ENCODE data around the gene ROBO3.

ROBO3 gene

GRCh38 chr11:124829986-124830385, 35.2 kb upstream of the ROBO3 start:
- peaks cover 64% of the 10 kb centered on the region for H3K27me3 ChIP-seq

GRCh38 chr11:124830749-124831148, 34.5 kb upstream of the ROBO3 start:
- Histone ChIP-seq H3K36me3 (no peaks in the 10 kb centered on the region), H3K4me3 (ENCODE audit: low read depth in 1 of 2, low read length in 1 of 2) (no peak overlapping the region), H3K27me3 (peaks cover 68% of the 10 kb centered on the region), H3K4me1 (ENCODE audit: control insufficient read depth in 1 of 2, insufficient read depth in 1 of 2, low read depth in 1 of 2, low read length in 1 of 2) (no peaks in the 10 kb centered on the region), H3K9me3 (no peaks in the 10 kb centered on the region), H3K27ac (no peak overlapping the region)
- TF ChIP-seq CTCF (IDR thresholded peaks at IDR 0.05): no peak

More at GRCh38 chr11:124829986-124830385, 35.2 kb upstream of the ROBO3 start:
- Histone ChIP-seq H3K36me3 (no peaks in the 10 kb centered on the region), H3K9me3 (no peaks in the 10 kb centered on the region), H3K4me1 (ENCODE audit: control insufficient read depth in 1 of 2, insufficient read depth in 1 of 2, low read depth in 1 of 2, low read length in 1 of 2) (no peaks in the 10 kb centered on the region), H3K27ac (no peak overlapping the region), H3K4me3 (ENCODE audit: low read depth in 1 of 2, low read length in 1 of 2) (no peak overlapping the region)
- no peak for TF ChIP-seq CTCF (IDR thresholded peaks at IDR 0.05)

- H3K4me1 ChIP-seq (ENCODE audit: control insufficient read depth in 1 of 2, insufficient read depth in 1 of 2, low read depth in 1 of 2, low read length in 1 of 2): no peaks in the 10 kb centered on the region
- H3K4me3 ChIP-seq (ENCODE audit: low read depth in 1 of 2, low read length in 1 of 2): no peak overlapping the region
- H3K9me3 ChIP-seq: no peaks in the 10 kb centered on the region
- peaks cover 72% of the 10 kb centered on the region for H3K27me3 ChIP-seq
- H3K27ac ChIP-seq: no peak overlapping the region
- no peak for TF ChIP-seq CTCF (IDR thresholded peaks at IDR 0.05)
- no peaks in the 10 kb centered on the region for H3K36me3 ChIP-seq
These were observed 33.3 kb upstream of the ROBO3 start for GRCh38 chr11:124831897-124832296.

GRCh38 chr11:124832571-124832970, 32.7 kb upstream of the ROBO3 start:
- Histone ChIP-seq H3K27me3 (peaks cover 75% of the 10 kb centered on the region), H3K9me3 (no peaks in the 10 kb centered on the region), H3K4me3 (ENCODE audit: low read depth in 1 of 2, low read length in 1 of 2) (no peak overlapping the region), H3K4me1 (ENCODE audit: control insufficient read depth in 1 of 2, insufficient read depth in 1 of 2, low read depth in 1 of 2, low read length in 1 of 2) (no peaks in the 10 kb centered on the region), H3K27ac (no peak overlapping the region), H3K36me3 (no peaks in the 10 kb centered on the region)
- TF ChIP-seq CTCF (IDR thresholded peaks at IDR 0.05): no peak

GRCh38 chr11:124834526-124835180, 30.6 kb upstream of the ROBO3 start:
- Histone ChIP-seq H3K27me3 (peaks cover 90% of the 10 kb centered on the region), H3K9me3 (no peaks in the 10 kb centered on the region), H3K36me3 (no peaks in the 10 kb centered on the region), H3K4me1 (ENCODE audit: control insufficient read depth in 1 of 2, insufficient read depth in 1 of 2, low read depth in 1 of 2, low read length in 1 of 2) (no peaks in the 10 kb centered on the region), H3K27ac (no peak overlapping the region), H3K4me3 (ENCODE audit: low read depth in 1 of 2, low read length in 1 of 2) (no peak overlapping the region)
- no peak for TF ChIP-seq CTCF (IDR thresholded peaks at IDR 0.05)
